Liver (tissue), 9 donors: ENCODE measurements around the gene LRRC45. TPM values are rescaled to one million over a fixed set of nuclear protein-coding genes. Genes with fewer than 3 reads are reported as not detected.
"Not testable (repeated sequence)": the region's sequence is repeated elsewhere in the genome, so short reads cannot be mapped to it uniquely, and the experiment has no call there.

ENCODE experiments used
- DNase-seq: peaks from one replicate; pipeline ENCODE4 v3.0.0-alpha.2; 2017; ENCODE audit warnings: low spot score
- H3K27ac ChIP-seq, 2 donors: one replicate each; pipeline ENCODE4 v1.7.0; 2013; ENCODE audit warnings: inconsistent platforms in 2 of 2, low read length in 2 of 2, control low read depth in 1 of 2, low read depth in 1 of 2, mild to moderate bottlenecking in 1 of 2
- H3K27me3 ChIP-seq, 4 donors: one replicate each; pipeline versions ENCODE4 v1.6.1 to v1.7.0; 2013; ENCODE audit warnings: low read length in 3 of 4, inconsistent platforms in 1 of 4, mild to moderate bottlenecking in 1 of 4, moderate library complexity in 1 of 4; ENCODE audit not compliant: control insufficient read depth in 4 of 4, insufficient read depth in 4 of 4
- H3K36me3 ChIP-seq, 4 donors: one replicate each; pipeline versions ENCODE4 v1.6.1 to v1.7.0; 2013; ENCODE audit warnings: low read length in 3 of 4, mild to moderate bottlenecking in 3 of 4, low read depth in 1 of 4, moderate library complexity in 1 of 4; ENCODE audit not compliant: control insufficient read depth in 4 of 4, insufficient read depth in 3 of 4
- H3K4me1 ChIP-seq, 4 donors: one replicate each; pipeline versions ENCODE4 v1.6.1 to v1.7.0; 2013; ENCODE audit warnings: low read length in 3 of 4, mild to moderate bottlenecking in 3 of 4, moderate library complexity in 1 of 4; ENCODE audit not compliant: control insufficient read depth in 4 of 4, insufficient read depth in 4 of 4
- H3K4me3 ChIP-seq, 3 donors: one replicate each; pipeline versions ENCODE4 v1.6.1 to v1.7.0; 2013; ENCODE audit warnings: low read length in 3 of 3, control low read depth in 1 of 3, low read depth in 1 of 3, mild to moderate bottlenecking in 1 of 3
- H3K9ac ChIP-seq, 2 donors: one replicate each; pipeline ENCODE4 v1.7.0; 2013; ENCODE audit warnings: low read length in 2 of 2, mild to moderate bottlenecking in 2 of 2, moderate library complexity in 2 of 2, control low read depth in 1 of 2, low read depth in 1 of 2
- H3K9me3 ChIP-seq, 4 donors: one replicate each; pipeline versions ENCODE4 v1.6.1 to v1.7.0; 2013; ENCODE audit warnings: low read length in 3 of 4; ENCODE audit not compliant: control insufficient read depth in 4 of 4
- EGR1 ChIP-seq, 2 donors: IDR thresholded peaks; 2 replicates each; pipeline ENCODE4 v1.6.1; 2016 to 2018; ENCODE audit warnings: antibody characterized with exemption in 2 of 2, low read depth in 2 of 2
- FOXA2 ChIP-seq: IDR thresholded peaks from 2 replicates; pipeline ENCODE4 v1.6.1; 2016; ENCODE audit warnings: antibody characterized with exemption
- GABPA ChIP-seq, 2 donors: IDR thresholded peaks in 1 of 2; conservative IDR thresholded peaks in 1 of 2; 2 replicates each; pipeline ENCODE4 v1.6.1; 2016; ENCODE audit warnings: antibody characterized with exemption in 2 of 2, mild to moderate bottlenecking in 1 of 2, moderate library complexity in 1 of 2
- HNF4A ChIP-seq, 2 donors: conservative IDR thresholded peaks; 2 replicates each; pipeline ENCODE4 v1.6.1; 2016; ENCODE audit warnings: antibody characterized with exemption in 2 of 2, mild to moderate bottlenecking in 2 of 2
- HNF4G ChIP-seq: IDR thresholded peaks from 2 replicates; pipeline ENCODE4 v1.6.1; 2016; ENCODE audit warnings: antibody characterized with exemption
- JUND ChIP-seq, 2 donors: IDR thresholded peaks; 2 replicates each; pipeline ENCODE4 v1.6.1; 2016; ENCODE audit warnings: antibody characterized with exemption in 2 of 2
- NR2F2 ChIP-seq: IDR thresholded peaks from 2 replicates; pipeline ENCODE4 v1.6.1; 2016; ENCODE audit warnings: antibody characterized with exemption
- RAD21 ChIP-seq, 2 donors: IDR thresholded peaks; 2 replicates each; pipeline ENCODE4 v1.6.1; 2016; ENCODE audit warnings: antibody characterized with exemption in 2 of 2, mild to moderate bottlenecking in 2 of 2
- RXRA ChIP-seq, 2 donors: IDR thresholded peaks; 2 replicates each; pipeline ENCODE4 v1.6.1; 2017 to 2018; ENCODE audit warnings: antibody characterized with exemption in 2 of 2, mild to moderate bottlenecking in 1 of 2
- SP1 ChIP-seq: IDR thresholded peaks from 2 replicates; pipeline ENCODE4 v1.6.1; 2018; ENCODE audit warnings: antibody characterized with exemption, mild to moderate bottlenecking
- TAF1 ChIP-seq: conservative IDR thresholded peaks from 2 replicates; pipeline ENCODE4 v1.6.1; 2016; ENCODE audit warnings: antibody characterized with exemption, mild to moderate bottlenecking
- YY1 ChIP-seq: IDR thresholded peaks from 2 replicates; pipeline ENCODE4 v1.6.1; 2016; ENCODE audit warnings: antibody characterized with exemption, mild to moderate bottlenecking
- WGBS: extraction: QIAGEN DNeasy Blood & Tissue Kit; methylation state at CpG from one replicate; pipeline ENCODE4 v1.1.7; 2013; 5-methylcytosine and 5-hydroxymethylcytosine counted together
- polyA plus RNA-seq, 2 donors: library from polyadenylated mRNA; stranded (reverse) in 1 of 2; unstranded in 1 of 2; fragments of 200-250 nt in 1 of 2; fragments of >200 nt in 1 of 2; fragmentation: Nextera tagmentation in 1 of 2; extraction: Ambion mirVana in 1 of 2; gene quantifications; one replicate each; pipeline versions ENCODE4 v1.2.1 to v1.2.3, GENCODE V29; 2013 to 2015
- total RNA-seq, 2 donors: library from RNA; depleted of rRNA; stranded (reverse); fragments of >200 nt; gene quantifications; one replicate each; pipeline ENCODE4 v1.2.3, GENCODE V29; 2014
- TF ChIP-seq, protein P1 (sequence below): IDR thresholded peaks from 2 replicates; pipeline ENCODE4 v1.6.1; 2016; ENCODE audit warnings: antibody characterized with exemption
- TF ChIP-seq, protein P2 (sequence below): IDR thresholded peaks from 2 replicates; pipeline ENCODE4 v1.6.1; 2016; ENCODE audit warnings: antibody characterized with exemption, mild to moderate bottlenecking
- TF ChIP-seq, protein P3 (sequence below): IDR thresholded peaks from 2 replicates; pipeline ENCODE4 v1.6.1; 2016; ENCODE audit warnings: antibody characterized with exemption
- donor health status: healthy.
- donor health status: healthy.
- donor health status: healthy.
- donor health status: healthy.
- donor health status: healthy.

LRRC45 gene
- total and polyA plus RNA-seq, 4 donors = 4.0 to 14.1 (median 7.0) TPM

DNA sequence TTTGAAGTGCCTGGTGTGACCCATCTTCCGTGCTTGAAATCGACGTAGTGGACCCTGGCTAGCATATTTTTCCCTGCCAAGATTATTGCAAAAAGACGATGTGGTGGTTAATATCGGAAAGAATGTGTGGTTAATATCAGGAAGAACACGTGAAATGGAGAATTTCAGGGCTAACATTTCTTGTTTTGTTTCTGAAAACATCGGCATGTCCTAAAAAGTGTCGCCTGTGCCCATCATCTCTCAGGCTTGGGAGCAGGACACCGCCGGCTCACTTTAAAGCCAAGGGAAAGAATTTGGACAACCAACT, 14.7 kb downstream of the LRRC45 start:
- no peak overlapping the region for H3K4me3 ChIP-seq
- peak overlapping the region in 1 of 2 donors; percentile 3 for H3K9ac ChIP-seq
- H3K36me3 ChIP-seq = peaks cover 0 to 5% (median 1%) of the 10 kb centered on the region in 4 donors
- H3K27me3 ChIP-seq = no peaks in the 10 kb centered on the region
- DNase-seq = no peak
- peaks cover 16 to 60% (median 37%) of the 10 kb centered on the region in 4 donors for H3K4me1 ChIP-seq
- no peaks in the 10 kb centered on the region for H3K9me3 ChIP-seq
- TF ChIP-seq YY1 (peak; percentile 64), GABPA (IDR thresholded peaks at IDR 0.05 in 1 of 2, conservative IDR thresholded peaks at IDR 0.05 in 1 of 2) (peak in 1 of 2 donors; percentile 5), NR2F2 (no peak), HNF4A (conservative IDR thresholded peaks at IDR 0.05) (peak; percentile 58 to 72), TAF1 (no peak), SP1 (peak; percentile 57), FOXA2 (no peak), JUND (IDR thresholded peaks at IDR 0.05) (peak in 1 of 2 donors; percentile 14), RAD21 (IDR thresholded peaks at IDR 0.05) (no peak), RXRA (IDR thresholded peaks at IDR 0.05) (peak; percentile 67 to 78), HNF4G (peak; percentile 36), EGR1 (IDR thresholded peaks at IDR 0.05; ENCODE audit: low read depth in 2 of 2) (no peak)
- TF ChIP-seq, protein P1, sequence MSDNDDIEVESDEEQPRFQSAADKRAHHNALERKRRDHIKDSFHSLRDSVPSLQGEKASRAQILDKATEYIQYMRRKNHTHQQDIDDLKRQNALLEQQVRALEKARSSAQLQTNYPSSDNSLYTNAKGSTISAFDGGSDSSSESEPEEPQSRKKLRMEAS = peak; percentile 28
- TF ChIP-seq, protein P2, sequence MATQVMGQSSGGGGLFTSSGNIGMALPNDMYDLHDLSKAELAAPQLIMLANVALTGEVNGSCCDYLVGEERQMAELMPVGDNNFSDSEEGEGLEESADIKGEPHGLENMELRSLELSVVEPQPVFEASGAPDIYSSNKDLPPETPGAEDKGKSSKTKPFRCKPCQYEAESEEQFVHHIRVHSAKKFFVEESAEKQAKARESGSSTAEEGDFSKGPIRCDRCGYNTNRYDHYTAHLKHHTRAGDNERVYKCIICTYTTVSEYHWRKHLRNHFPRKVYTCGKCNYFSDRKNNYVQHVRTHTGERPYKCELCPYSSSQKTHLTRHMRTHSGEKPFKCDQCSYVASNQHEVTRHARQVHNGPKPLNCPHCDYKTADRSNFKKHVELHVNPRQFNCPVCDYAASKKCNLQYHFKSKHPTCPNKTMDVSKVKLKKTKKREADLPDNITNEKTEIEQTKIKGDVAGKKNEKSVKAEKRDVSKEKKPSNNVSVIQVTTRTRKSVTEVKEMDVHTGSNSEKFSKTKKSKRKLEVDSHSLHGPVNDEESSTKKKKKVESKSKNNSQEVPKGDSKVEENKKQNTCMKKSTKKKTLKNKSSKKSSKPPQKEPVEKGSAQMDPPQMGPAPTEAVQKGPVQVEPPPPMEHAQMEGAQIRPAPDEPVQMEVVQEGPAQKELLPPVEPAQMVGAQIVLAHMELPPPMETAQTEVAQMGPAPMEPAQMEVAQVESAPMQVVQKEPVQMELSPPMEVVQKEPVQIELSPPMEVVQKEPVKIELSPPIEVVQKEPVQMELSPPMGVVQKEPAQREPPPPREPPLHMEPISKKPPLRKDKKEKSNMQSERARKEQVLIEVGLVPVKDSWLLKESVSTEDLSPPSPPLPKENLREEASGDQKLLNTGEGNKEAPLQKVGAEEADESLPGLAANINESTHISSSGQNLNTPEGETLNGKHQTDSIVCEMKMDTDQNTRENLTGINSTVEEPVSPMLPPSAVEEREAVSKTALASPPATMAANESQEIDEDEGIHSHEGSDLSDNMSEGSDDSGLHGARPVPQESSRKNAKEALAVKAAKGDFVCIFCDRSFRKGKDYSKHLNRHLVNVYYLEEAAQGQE = peak; percentile 26
- TF ChIP-seq, protein P3, sequence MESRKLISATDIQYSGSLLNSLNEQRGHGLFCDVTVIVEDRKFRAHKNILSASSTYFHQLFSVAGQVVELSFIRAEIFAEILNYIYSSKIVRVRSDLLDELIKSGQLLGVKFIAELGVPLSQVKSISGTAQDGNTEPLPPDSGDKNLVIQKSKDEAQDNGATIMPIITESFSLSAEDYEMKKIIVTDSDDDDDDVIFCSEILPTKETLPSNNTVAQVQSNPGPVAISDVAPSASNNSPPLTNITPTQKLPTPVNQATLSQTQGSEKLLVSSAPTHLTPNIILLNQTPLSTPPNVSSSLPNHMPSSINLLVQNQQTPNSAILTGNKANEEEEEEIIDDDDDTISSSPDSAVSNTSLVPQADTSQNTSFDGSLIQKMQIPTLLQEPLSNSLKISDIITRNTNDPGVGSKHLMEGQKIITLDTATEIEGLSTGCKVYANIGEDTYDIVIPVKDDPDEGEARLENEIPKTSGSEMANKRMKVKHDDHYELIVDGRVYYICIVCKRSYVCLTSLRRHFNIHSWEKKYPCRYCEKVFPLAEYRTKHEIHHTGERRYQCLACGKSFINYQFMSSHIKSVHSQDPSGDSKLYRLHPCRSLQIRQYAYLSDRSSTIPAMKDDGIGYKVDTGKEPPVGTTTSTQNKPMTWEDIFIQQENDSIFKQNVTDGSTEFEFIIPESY = no peak
- WGBS = 3% methylated on average over 10 of the region's 10 CpGs
- H3K27ac ChIP-seq = peak overlapping the region; percentile 90 to 99

DNA sequence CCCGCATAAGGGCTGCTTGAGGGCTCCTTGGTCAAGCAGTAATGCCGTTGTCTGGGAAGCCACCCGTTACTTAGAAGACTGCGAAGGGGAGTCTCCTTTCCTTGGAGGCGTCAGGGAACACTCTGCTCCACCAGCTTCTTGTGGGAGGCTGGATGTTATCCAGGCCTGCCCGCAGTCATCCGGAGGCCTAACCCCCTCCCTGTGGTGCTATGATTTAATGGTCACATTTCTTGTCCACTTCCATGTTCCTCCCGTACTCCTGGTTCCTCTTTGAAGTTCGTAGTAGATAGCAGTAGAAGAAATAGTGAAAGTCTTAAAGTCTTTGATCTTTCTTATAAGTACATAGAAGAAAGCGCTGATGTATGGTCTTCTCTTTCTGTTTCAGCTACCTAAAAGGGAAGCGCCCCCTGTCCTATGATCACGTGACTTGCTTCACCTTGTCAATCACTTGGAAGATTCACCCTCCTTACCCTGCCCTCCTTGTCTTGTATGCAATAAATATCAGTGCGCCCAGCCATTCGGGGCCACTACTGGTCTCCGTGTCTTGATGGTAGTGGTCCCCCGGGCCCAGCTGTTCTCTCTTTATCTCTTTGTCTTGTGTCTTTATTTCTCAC, 15.8 kb downstream of the LRRC45 start:
- not testable (repeated sequence) for H3K4me3 ChIP-seq, H3K9me3 ChIP-seq, H3K9ac ChIP-seq, DNase-seq, H3K27me3 ChIP-seq, H3K36me3 ChIP-seq
- peaks cover 16 to 58% (median 37%) of the 10 kb centered on the region in 4 donors for H3K4me1 ChIP-seq
- H3K27ac ChIP-seq = peak overlapping the region; percentile 78 to 84
- 88% methylated on average over 16 of the region's 16 CpGs for WGBS
